OCI-LY7 (cell line): Measurements from ENCODE around the gene MRPS27. TPM values are rescaled to one million over a fixed set of nuclear protein-coding genes. Genes with fewer than 3 reads are reported as not detected.

Source experiments
- BruUV-seq: library from RNA; stranded (reverse); fragments of 400-500 nt; replicated peaks from 2 replicates; lab custom pipeline; 2021; lab: Mats Ljungman, UMichigan
- CTCF ChIA-PET: fragments of 300-600 bp; sonication (Branson Sonifier 250); formaldehyde crosslinking; loops from one replicate; lab custom pipeline; 2022; ENCODE audit warnings: antibody characterized with exemption; ENCODE audit not compliant: unreplicated experiment; lab: Charles Lee
- POLR2A ChIA-PET: fragments of 300-600 bp; sonication (Branson Sonifier 250); formaldehyde crosslinking; loops from one replicate; lab custom pipeline; 2022; ENCODE audit warnings: antibody characterized with exemption; lab: Charles Lee
- DNase-seq: peaks from one replicate; pipeline ENCODE4 v3.0.0-alpha.2; 2015; ENCODE audit warnings: low spot score
- H2AFZ ChIP-seq: fragments of 200-600 bp; sonication (generic), shearing (Covaris generic); 2 replicates; pipeline ENCODE4 v1.6.1; 2014; ENCODE audit warnings: mild to moderate bottlenecking, antibody characterized with exemption, low read length, moderate library complexity
- H3K27ac ChIP-seq: fragments of 200-600 bp; sonication (generic); 2 replicates; pipeline ENCODE4 v1.5.1; 2014; ENCODE audit warnings: mixed run types, low read depth, mild to moderate bottlenecking, moderate library complexity, low read length, inconsistent platforms; ENCODE audit not compliant: poor library complexity, severe bottlenecking
- H3K36me3 ChIP-seq: fragments of 200-600 bp; sonication (generic); 2 replicates; pipeline ENCODE4 v1.6.1; 2014; ENCODE audit warnings: mild to moderate bottlenecking, antibody characterized with exemption, low read length, moderate library complexity, mixed read lengths; ENCODE audit not compliant: insufficient read depth
- H3K4me1 ChIP-seq: fragments of 200-600 bp; sonication (generic); 2 replicates; pipeline ENCODE4 v1.5.1; 2014; ENCODE audit warnings: mild to moderate bottlenecking, low read length; ENCODE audit not compliant: insufficient read depth, poor library complexity, severe bottlenecking
- H3K4me2 ChIP-seq: fragments of 200-600 bp; sonication (generic); 2 replicates; pipeline ENCODE4 v1.6.1; 2014; ENCODE audit warnings: mild to moderate bottlenecking, low read length
- H3K4me3 ChIP-seq: fragments of 200-600 bp; sonication (generic); 2 replicates; pipeline ENCODE4 v1.5.1; 2014; ENCODE audit warnings: mild to moderate bottlenecking, low read depth, low read length; ENCODE audit not compliant: poor library complexity, severe bottlenecking
- H3K79me2 ChIP-seq: fragments of 200-600 bp; sonication (generic); 2 replicates; pipeline ENCODE4 v1.6.1; 2016; ENCODE audit warnings: low read depth, mild to moderate bottlenecking, low read length, moderate library complexity, mixed read lengths; ENCODE audit not compliant: insufficient read depth
- H3K9me2 ChIP-seq: fragments of 200-600 bp; sonication (generic); 2 replicates; pipeline ENCODE4 v1.6.1; 2016; ENCODE audit warnings: mild to moderate bottlenecking, low read length, mixed read lengths; ENCODE audit not compliant: insufficient read depth
- H3K9me3 ChIP-seq: fragments of 200-600 bp; sonication (generic); 2 replicates; pipeline ENCODE4 v1.6.1; 2014; ENCODE audit warnings: mild to moderate bottlenecking, mixed run types, low read length, mixed read lengths
- H4K20me1 ChIP-seq: fragments of 200-600 bp; sonication (generic); 2 replicates; pipeline ENCODE4 v1.6.1; 2014; ENCODE audit warnings: mild to moderate bottlenecking, antibody characterized with exemption, low read length, moderate library complexity, mixed read lengths; ENCODE audit not compliant: insufficient read depth
- EZH2phosphoT487 ChIP-seq: fragments of 200-600 bp; sonication (generic); IDR thresholded peaks from 2 replicates; pipeline ENCODE4 v1.6.1; 2018; ENCODE audit warnings: low read depth, borderline replicate concordance, mild to moderate bottlenecking, mixed run types, antibody characterized with exemption, low read length, moderate library complexity, mixed read lengths
- intact Hi-C: fragments of 100-400 bp; cut with micrococcal nuclease; formaldehyde crosslinking; loops from one replicate; pipeline ENCODE4 v1.10.0; 2022; ENCODE audit not compliant: unreplicated experiment
- total RNA-seq, 2 experiments: library from RNA; depleted of rRNA in 1 of 2; stranded (reverse); fragments of >200 nt in 1 of 2; shearing (Covaris generic) in 1 of 2; gene quantifications; 2 replicates each; pipeline ENCODE4 v1.2.3, GENCODE V29; 2014 to 2022
- TF ChIP-seq, protein P1 (sequence below): fragments of 200-600 bp; sonication (generic); conservative IDR thresholded peaks from 2 replicates; pipeline ENCODE4 v1.5.1; 2014; ENCODE audit warnings: mild to moderate bottlenecking, antibody characterized with exemption, low read length, moderate library complexity, mixed read lengths

MRPS27 gene
- total RNA-seq, 2 experiments from 2014 or later, result 62.6 to 70.9 TPM

DNA sequence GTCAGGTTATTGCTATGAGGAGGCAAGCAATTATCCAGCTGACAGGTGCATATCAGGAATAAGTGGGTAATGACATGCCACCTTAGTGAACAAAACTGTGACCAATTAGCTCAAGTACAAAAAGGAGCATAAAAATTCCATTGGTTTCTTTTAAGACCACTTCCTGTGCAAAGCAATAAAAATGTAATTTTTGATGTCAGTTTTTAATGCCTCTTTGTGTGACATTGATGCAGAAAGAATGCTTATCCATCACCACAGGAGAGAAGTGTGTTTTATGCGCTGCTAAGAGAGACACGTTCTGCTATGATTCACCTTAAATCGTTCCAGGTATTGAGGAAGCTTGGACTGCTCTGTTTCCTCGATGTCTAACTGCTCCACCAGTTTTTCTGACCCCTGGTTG is 96.7 kb downstream of the MRPS27 start:
- Histone ChIP-seq H3K4me2 (no peak overlapping the region), H3K9me2 (no peaks in the 10 kb centered on the region), H3K4me3 (no peak overlapping the region), H4K20me1 (no peaks in the 10 kb centered on the region), H3K27ac (no peak overlapping the region), H3K79me2 (no peaks in the 10 kb centered on the region), H3K36me3 (peaks cover 100% of the 10 kb centered on the region), H3K4me1 (no peaks in the 10 kb centered on the region), H2AFZ (no peak overlapping the region), H3K9me3 (no peaks in the 10 kb centered on the region)
- ChIA-PET CTCF (no interaction called here), POLR2A (no interaction called here)
- BruUV-seq, result no TSS peak
- TF ChIP-seq, protein P1, sequence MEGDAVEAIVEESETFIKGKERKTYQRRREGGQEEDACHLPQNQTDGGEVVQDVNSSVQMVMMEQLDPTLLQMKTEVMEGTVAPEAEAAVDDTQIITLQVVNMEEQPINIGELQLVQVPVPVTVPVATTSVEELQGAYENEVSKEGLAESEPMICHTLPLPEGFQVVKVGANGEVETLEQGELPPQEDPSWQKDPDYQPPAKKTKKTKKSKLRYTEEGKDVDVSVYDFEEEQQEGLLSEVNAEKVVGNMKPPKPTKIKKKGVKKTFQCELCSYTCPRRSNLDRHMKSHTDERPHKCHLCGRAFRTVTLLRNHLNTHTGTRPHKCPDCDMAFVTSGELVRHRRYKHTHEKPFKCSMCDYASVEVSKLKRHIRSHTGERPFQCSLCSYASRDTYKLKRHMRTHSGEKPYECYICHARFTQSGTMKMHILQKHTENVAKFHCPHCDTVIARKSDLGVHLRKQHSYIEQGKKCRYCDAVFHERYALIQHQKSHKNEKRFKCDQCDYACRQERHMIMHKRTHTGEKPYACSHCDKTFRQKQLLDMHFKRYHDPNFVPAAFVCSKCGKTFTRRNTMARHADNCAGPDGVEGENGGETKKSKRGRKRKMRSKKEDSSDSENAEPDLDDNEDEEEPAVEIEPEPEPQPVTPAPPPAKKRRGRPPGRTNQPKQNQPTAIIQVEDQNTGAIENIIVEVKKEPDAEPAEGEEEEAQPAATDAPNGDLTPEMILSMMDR, result no peak
- TF ChIP-seq EZH2phosphoT487, result no peak
- intact Hi-C loops, result no loop called here
- DNase-seq, result no peak

- TF ChIP-seq, protein P1, result no peak
- no peak for TF ChIP-seq EZH2phosphoT487
- intact Hi-C loops, result no loop called here
- Histone ChIP-seq H4K20me1 (no peaks in the 10 kb centered on the region), H3K79me2 (no peaks in the 10 kb centered on the region), H3K4me2 (no peak overlapping the region), H3K36me3 (peaks cover 100% of the 10 kb centered on the region), H3K9me3 (no peaks in the 10 kb centered on the region), H2AFZ (no peak overlapping the region), H3K4me1 (no peaks in the 10 kb centered on the region), H3K9me2 (no peaks in the 10 kb centered on the region), H3K27ac (no peak overlapping the region), H3K4me3 (no peak overlapping the region)
- no peak for DNase-seq
- POLR2A ChIA-PET, result no interaction called here
- CTCF ChIA-PET, result no interaction called here
- BruUV-seq, result no TSS peak
Measured at GRCh38 chr5:72222521-72222920, 97.5 kb downstream of the MRPS27 start.

DNA sequence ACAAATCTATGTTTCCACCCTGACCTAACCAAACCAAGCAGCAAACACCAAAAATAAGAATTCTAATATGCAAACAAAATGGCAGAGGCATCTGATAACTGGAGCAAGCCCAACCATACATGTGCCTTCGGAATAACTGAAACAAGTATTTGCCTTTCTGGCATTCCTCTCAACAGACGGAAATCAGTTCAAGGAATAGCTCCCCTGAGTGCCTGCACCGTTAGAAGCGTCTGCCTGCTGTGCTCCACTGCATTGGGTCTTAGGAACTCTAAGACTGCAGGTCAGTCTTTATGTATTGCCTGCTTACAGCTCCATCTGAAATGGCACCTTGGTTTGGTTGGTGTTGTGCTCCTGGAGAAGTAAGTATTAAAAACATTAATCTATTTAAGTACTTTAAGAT is 98.5 kb downstream of the MRPS27 start:
- Histone ChIP-seq H3K4me1 (no peaks in the 10 kb centered on the region), H3K9me3 (no peaks in the 10 kb centered on the region), H3K36me3 (peaks cover 100% of the 10 kb centered on the region), H2AFZ (no peak overlapping the region), H3K27ac (no peak overlapping the region), H3K79me2 (no peaks in the 10 kb centered on the region), H3K9me2 (no peaks in the 10 kb centered on the region), H4K20me1 (no peaks in the 10 kb centered on the region), H3K4me2 (no peak overlapping the region), H3K4me3 (no peak overlapping the region)
- no TSS peak for BruUV-seq
- CTCF ChIA-PET, result no interaction called here
- DNase-seq, result no peak
- intact Hi-C loops, result no loop called here
- POLR2A ChIA-PET, result interaction anchor here (0.6 kb wide), 1 partner anchor 529 kb away, joined by 5 read pairs; no protein-coding TSS in a partner anchor
- TF ChIP-seq EZH2phosphoT487, result no peak
- TF ChIP-seq, protein P1, result no peak
